ENCODE measurements around the gene SERHL2. TPM values are rescaled to one million over a fixed set of nuclear protein-coding genes. Genes with fewer than 3 reads are reported as not detected.
"Not testable (repeated sequence)": the region's sequence is repeated elsewhere in the genome, so short reads cannot be mapped to it uniquely, and the experiment has no call there.

SERHL2 gene
- total RNA-seq, 8 experiments from 2014 or later: 0.54 to 3.0 (median 1.9) TPM

DNA sequence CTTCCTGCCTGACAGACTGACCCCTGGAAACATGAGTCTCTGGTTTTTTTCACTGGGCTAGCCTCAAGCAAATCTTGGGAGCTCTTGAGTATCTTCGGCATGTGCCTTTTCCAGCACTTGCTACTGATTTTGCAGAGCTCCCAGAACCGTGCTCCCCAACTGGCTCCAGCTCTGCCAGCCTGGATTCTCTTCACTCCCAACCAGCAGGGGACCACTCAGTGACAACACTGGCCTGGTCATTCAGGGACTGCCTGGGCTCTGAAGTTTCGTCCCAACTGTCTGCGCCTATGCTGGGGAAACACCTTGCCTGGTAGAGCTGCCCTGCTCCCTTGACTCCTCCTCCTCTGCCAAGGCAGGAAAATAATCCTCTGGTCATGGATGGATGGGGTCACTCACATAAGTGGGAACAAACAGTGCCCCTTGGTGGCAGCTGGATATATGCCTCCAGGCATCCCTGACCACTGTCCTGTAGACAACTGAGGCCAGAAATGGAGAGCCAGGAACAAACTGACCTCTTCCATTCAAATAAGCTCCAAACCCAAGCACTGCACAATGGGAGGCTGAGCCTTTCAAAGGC, 30.7 kb downstream of the SERHL2 start:
- in situ Hi-C loops (cut with MboI; ENCODE audit: low pct_unique_long_range_greater_than_20kb in 2 of 9, low sequenced_read_pairs in 9 of 9, unreplicated experiment in 9 of 9): no loop called here
- WGBS, 10 experiments: 92 to 100% (median 94%) methylated on average over 2 to 4 of the region's 4 CpGs; no CpG with 5 or more reads in 4 of the 10 experiments
- ATAC-seq (replicated peaks in 6 of 8): no peak
- Histone ChIP-seq H3K4me1 (replicated peaks in 1 of 2) (peaks cover 2 to 4% of the 10 kb centered on the region in 2 donors), H3K4me3 (no peak overlapping the region), H3K27ac (no peak overlapping the region)

- 67 to 100% (median 100%) methylated on average over 1 to 4 of the region's 8 CpGs; no CpG with 5 or more reads in 3 of the 10 experiments for WGBS, 10 experiments
- in situ Hi-C loops (cut with MboI; ENCODE audit: low pct_unique_long_range_greater_than_20kb in 2 of 9, low sequenced_read_pairs in 9 of 9, unreplicated experiment in 9 of 9): no loop called here
- no peak for ATAC-seq (replicated peaks in 6 of 8)
- Histone ChIP-seq H3K27ac (no peak overlapping the region), H3K4me1 (replicated peaks in 1 of 2) (peaks cover 2 to 4% of the 10 kb centered on the region in 2 donors), H3K4me3 (no peak overlapping the region)
Measured at GRCh38 chr22:42585096-42585495, 31.3 kb downstream of the SERHL2 start.

GRCh38 chr22:42586381-42586780, 32.6 kb downstream of the SERHL2 start:
- WGBS, 10 experiments: 70 to 100% (median 100%) methylated on average over 1 to 4 of the region's 4 CpGs; no CpG with 5 or more reads in 2 of the 10 experiments
- ATAC-seq (replicated peaks in 6 of 8): no peak
- in situ Hi-C loops (cut with MboI; ENCODE audit: low pct_unique_long_range_greater_than_20kb in 2 of 9, low sequenced_read_pairs in 9 of 9, unreplicated experiment in 9 of 9): no loop called here
- Histone ChIP-seq H3K27ac (no peak overlapping the region), H3K4me1 (replicated peaks in 1 of 2) (peaks cover 0 to 4% of the 10 kb centered on the region in 2 donors), H3K4me3 (no peak overlapping the region)

DNA sequence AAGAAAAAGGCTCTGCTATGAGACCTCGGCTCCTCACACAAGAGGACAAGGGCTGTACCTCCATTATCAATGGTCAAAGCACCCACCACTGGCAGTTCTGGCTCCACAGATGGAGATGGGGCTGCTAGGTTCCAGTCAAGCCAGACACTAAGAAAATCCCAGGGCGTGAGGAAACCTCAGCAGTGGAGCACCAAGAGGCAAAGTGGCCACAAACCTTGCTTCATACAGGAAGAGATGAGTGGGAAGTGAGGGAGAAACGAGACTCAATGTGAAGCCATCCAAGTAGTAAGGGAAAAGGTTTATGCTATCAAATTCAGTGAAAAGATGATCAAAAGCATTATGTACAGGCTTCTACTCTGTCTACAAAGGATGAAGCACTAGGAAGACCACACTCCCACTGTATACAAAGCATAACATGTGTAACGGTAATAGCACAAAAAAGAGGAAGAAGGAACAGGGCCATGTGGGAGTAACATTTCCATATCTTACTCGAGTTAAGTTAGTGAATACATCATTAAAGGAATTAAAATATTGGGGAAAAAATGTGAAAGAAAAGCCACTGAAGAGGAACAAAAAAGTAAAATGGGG, 33.9 kb downstream of the SERHL2 start:
- in situ Hi-C loops (cut with MboI; ENCODE audit: low pct_unique_long_range_greater_than_20kb in 2 of 9, low sequenced_read_pairs in 9 of 9, unreplicated experiment in 9 of 9): no loop called here
- 73 to 100% (median 94%) methylated on average over 1 to 5 of the region's 5 CpGs for WGBS, 10 experiments
- ATAC-seq (replicated peaks in 6 of 8): no peak
- Histone ChIP-seq H3K4me3 (no peak overlapping the region), H3K4me1 (replicated peaks in 1 of 2) (no peaks in the 10 kb centered on the region), H3K27ac (no peak overlapping the region)

DNA sequence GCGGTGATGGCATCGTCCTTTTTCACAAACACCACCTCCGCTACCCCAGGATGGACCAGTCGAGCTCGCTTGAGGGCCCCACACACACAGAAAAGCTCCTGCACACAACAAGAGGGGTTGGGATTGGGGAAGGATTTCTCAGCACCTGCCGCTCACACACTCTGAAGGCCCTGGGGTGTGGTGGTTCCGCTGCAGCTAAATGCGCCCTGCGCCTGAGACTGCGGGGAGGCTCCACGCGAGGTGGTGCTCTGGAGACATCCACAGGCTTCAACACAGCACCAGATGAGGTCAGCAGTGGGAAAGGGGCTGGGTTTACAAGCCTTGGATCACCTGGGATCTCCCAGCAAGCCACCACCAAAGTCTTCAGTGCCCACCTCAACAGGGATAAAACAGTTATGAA, 38.2 kb downstream of the SERHL2 start:
- ATAC-seq (replicated peaks in 6 of 8): no peak
- Histone ChIP-seq H3K27ac (no peak overlapping the region), H3K4me1 (replicated peaks in 1 of 2) (no peaks in the 10 kb centered on the region), H3K4me3 (no peak overlapping the region)
- 94 to 100% (median 100%) methylated on average over 1 to 9 of the region's 12 CpGs; no CpG with 5 or more reads in 5 of the 10 experiments for WGBS, 10 experiments
- in situ Hi-C loops (cut with MboI; ENCODE audit: low pct_unique_long_range_greater_than_20kb in 2 of 9, low sequenced_read_pairs in 9 of 9, unreplicated experiment in 9 of 9): no loop called here

DNA sequence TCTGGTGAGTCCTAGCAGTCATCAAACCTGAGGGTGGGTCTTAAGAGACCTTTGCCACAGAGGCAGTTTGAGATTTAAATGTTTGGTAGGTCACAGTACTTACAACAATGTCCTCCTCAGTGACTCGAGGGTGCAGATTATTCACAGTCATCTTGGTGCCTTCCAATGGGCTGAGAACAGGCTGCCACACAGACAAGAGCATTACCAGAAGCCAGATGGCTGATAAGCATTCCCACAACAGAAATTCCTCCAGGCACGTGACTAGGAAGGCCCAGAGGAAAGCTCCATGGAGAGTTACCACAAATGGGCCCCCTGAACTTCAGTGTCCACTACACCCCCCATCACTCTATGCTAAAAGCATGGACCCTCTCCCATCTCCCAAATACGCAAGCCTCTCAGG, 41.7 kb downstream of the SERHL2 start:
- H3K4me3 ChIP-seq: no peak overlapping the region
- no peak for ATAC-seq (replicated peaks in 6 of 8)
- no peaks in the 10 kb centered on the region for H3K4me1 ChIP-seq (replicated peaks in 1 of 2)
- 60 to 100% (median 83%) methylated on average over 1 to 3 of the region's 3 CpGs; no CpG with 5 or more reads in 6 of the 10 experiments for WGBS, 10 experiments
- in situ Hi-C loops (cut with MboI; ENCODE audit: low pct_unique_long_range_greater_than_20kb in 2 of 9, low sequenced_read_pairs in 9 of 9, unreplicated experiment in 9 of 9): no loop called here
- H3K27ac ChIP-seq: no peak overlapping the region

DNA sequence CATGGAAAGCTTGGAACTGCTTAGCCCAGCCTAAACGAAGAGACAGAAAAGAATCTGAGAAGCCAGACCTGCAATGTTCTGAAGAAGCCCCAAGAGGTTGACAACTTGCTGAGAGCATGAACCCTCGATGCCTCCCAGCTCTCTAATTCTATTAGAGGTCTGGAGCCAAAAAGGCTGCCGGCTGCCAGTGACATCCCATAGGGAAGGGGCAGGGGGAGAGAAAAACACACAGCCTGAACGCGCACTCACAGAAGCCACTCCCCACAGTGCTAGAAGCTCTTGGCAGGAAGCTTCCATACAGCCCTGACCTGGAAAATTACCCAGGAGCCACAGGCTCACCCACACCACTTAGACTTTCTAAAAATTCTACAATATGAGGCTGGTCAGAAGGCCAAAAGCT, 42.6 kb downstream of the SERHL2 start:
- no peak for ATAC-seq (replicated peaks in 6 of 8)
- in situ Hi-C loops (cut with MboI; ENCODE audit: low pct_unique_long_range_greater_than_20kb in 2 of 9, low sequenced_read_pairs in 9 of 9, unreplicated experiment in 9 of 9): no loop called here
- 60 to 100% (median 88%) methylated on average over 1 to 2 of the region's 5 CpGs; no CpG with 5 or more reads in 6 of the 10 experiments for WGBS, 10 experiments
- Histone ChIP-seq H3K27ac (no peak overlapping the region), H3K4me3 (no peak overlapping the region), H3K4me1 (replicated peaks in 1 of 2) (no peaks in the 10 kb centered on the region)

GRCh38 chr22:42596863-42597530, 43.2 kb downstream of the SERHL2 start:
- Histone ChIP-seq H3K4me1 (replicated peaks in 1 of 2) (no peaks in the 10 kb centered on the region), H3K27ac (no peak overlapping the region), H3K4me3 (no peak overlapping the region)
- ATAC-seq (replicated peaks in 6 of 8): no peak
- in situ Hi-C loops (cut with MboI; ENCODE audit: low pct_unique_long_range_greater_than_20kb in 2 of 9, low sequenced_read_pairs in 9 of 9, unreplicated experiment in 9 of 9): no loop called here
- WGBS, 10 experiments: 60 to 100% (median 90%) methylated on average over 1 to 7 of the region's 11 CpGs; no CpG with 5 or more reads in 1 of the 10 experiments

DNA sequence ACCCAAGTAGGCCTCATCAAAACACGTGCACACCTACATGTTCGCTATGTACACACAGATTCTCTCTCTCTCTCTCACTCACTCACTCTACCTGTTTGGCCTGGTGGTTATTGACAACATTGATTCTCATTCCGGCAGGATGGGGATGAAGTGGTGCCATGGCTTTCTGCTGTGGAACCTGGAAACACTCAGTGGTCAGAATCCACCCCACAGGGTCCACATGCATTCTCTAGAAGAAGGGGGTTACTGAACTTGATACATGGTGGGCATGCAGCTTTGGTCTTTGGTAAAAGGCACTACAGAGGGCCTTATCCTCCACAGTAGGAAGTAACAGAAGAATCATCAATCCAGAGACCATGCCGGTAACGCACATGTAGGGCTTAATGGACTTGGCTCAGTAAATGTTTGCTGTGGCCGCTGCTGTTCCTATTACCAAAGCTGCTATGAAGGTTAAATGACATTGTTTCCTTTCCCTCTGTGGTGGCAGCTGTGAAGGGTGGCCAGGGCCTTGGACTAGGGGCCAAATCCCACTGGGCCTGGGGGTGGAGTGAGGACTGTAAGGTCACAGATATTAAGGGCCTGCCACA, 48.2 kb downstream of the SERHL2 start:
- in situ Hi-C loops (cut with MboI; ENCODE audit: low pct_unique_long_range_greater_than_20kb in 2 of 9, low sequenced_read_pairs in 9 of 9, unreplicated experiment in 9 of 9): no loop called here
- no peak overlapping the region for H3K27ac ChIP-seq
- H3K4me3 ChIP-seq: no peak overlapping the region
- no peaks in the 10 kb centered on the region for H3K4me1 ChIP-seq (replicated peaks in 1 of 2)
- 80 to 100% (median 98%) methylated on average over 1 to 5 of the region's 6 CpGs; no CpG with 5 or more reads in 2 of the 10 experiments for WGBS, 10 experiments
- no peak for ATAC-seq (replicated peaks in 6 of 8)

- in situ Hi-C loops (cut with MboI; ENCODE audit: low pct_unique_long_range_greater_than_20kb in 2 of 9, low sequenced_read_pairs in 9 of 9, unreplicated experiment in 9 of 9): no loop called here
- 33 to 100% (median 97%) methylated on average over 1 to 2 of the region's 2 CpGs; no CpG with 5 or more reads in 2 of the 10 experiments for WGBS, 10 experiments
- no peak for ATAC-seq (replicated peaks in 6 of 8)
- Histone ChIP-seq H3K4me1 (replicated peaks in 1 of 2) (no peaks in the 10 kb centered on the region), H3K27ac (no peak overlapping the region), H3K4me3 (no peak overlapping the region)
Measured at GRCh38 chr22:42602470-42602869, 48.7 kb downstream of the SERHL2 start.

- no peak for ATAC-seq (replicated peaks in 6 of 8)
- Histone ChIP-seq H3K4me3 (no peak overlapping the region), H3K4me1 (replicated peaks in 1 of 2) (peaks cover 2 to 3% of the 10 kb centered on the region in 2 donors), H3K27ac (no peak overlapping the region)
- 71 to 100% (median 97%) methylated on average over 1 to 2 of the region's 2 CpGs for WGBS, 10 experiments
- in situ Hi-C loops (cut with MboI; ENCODE audit: low pct_unique_long_range_greater_than_20kb in 2 of 9, low sequenced_read_pairs in 9 of 9, unreplicated experiment in 9 of 9): no loop called here
Measured at GRCh38 chr22:42603427-42603826, 49.7 kb downstream of the SERHL2 start.

DNA sequence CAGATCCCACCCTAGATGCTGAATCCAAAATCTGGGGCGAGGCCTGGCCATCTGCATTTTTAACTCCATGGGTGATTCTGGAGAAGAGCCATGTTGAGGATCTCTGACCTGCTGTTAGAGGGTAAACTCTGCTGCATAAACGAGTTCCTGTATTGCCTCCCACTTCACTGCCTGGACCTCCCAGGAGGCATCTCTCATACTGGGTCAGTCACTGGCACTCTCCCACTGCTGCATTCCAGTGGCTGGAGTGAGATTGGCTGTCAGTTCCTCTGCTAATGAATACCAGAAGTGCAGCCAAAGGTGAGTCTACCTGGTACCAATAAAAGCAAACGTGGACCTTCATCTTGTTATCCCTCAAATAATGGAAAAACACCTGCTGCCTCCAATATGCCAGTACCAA, 50.6 kb downstream of the SERHL2 start:
- no peak overlapping the region for H3K27ac ChIP-seq
- in situ Hi-C loops (cut with MboI; ENCODE audit: low pct_unique_long_range_greater_than_20kb in 2 of 9, low sequenced_read_pairs in 9 of 9, unreplicated experiment in 9 of 9): no loop called here
- ATAC-seq (replicated peaks in 6 of 8): peak in 1 of 8 experiments; percentile 12

GRCh38 chr22:42607641-42608040, 53.9 kb downstream of the SERHL2 start:
- H3K27ac ChIP-seq; in situ Hi-C loops (cut with MboI; ENCODE audit: low pct_unique_long_range_greater_than_20kb in 2 of 9, low sequenced_read_pairs in 9 of 9, unreplicated experiment in 9 of 9); ATAC-seq (replicated peaks in 6 of 8); H3K4me3 ChIP-seq: not testable (repeated sequence)
- 80% methylated on average over 1 of the region's 31 CpGs; no CpG with 5 or more reads in 9 of the 10 experiments for WGBS, 10 experiments
- H3K4me1 ChIP-seq (replicated peaks in 1 of 2): peaks cover 17 to 21% of the 10 kb centered on the region in 2 donors

More for the DNA sequence above, 50.6 kb downstream of the SERHL2 start:
- 30 to 100% (median 80%) methylated on average over 1 to 3 of the region's 3 CpGs; no CpG with 5 or more reads in 4 of the 10 experiments for WGBS, 10 experiments
- Histone ChIP-seq H3K4me1 (replicated peaks in 1 of 2) (peaks cover 10 to 12% of the 10 kb centered on the region in 2 donors), H3K4me3 (no peak overlapping the region)

Data from motor neuron (in vitro differentiated cells).